AG04449 (cell line): ENCODE data around the gene RAD52.
A peak's percentile ranks its signal among the peaks of the same experiment; 100 is the strongest.

Source experiments
- CTCF ChIA-PET: fragments of 350-600 bp; formaldehyde crosslinking; extraction: SDS; loops from one replicate; lab custom pipeline; 2021; ENCODE audit warnings: antibody characterized with exemption; lab: Yijun Ruan, JAX
- POLR2A ChIA-PET: fragments of 400-600, 350-600 bp; formaldehyde crosslinking; extraction: SDS; loops from one replicate; lab custom pipeline; 2020; ENCODE audit warnings: antibody characterized with exemption, inconsistent platforms; lab: Yijun Ruan, JAX
- DNase-seq: peaks from one replicate; pipeline ENCODE4 v3.0.0-alpha.2; 2010; ENCODE audit warnings: low read depth, low spot score
- H3K4me3 ChIP-seq: 2 replicates; pipeline ENCODE4 v1.5.1; 2011; ENCODE audit warnings: low read depth, mild to moderate bottlenecking, control low read depth, low read length
- CTCF ChIP-seq: IDR thresholded peaks from one replicate; pipeline ENCODE4 v1.5.1; 2011; ENCODE audit warnings: mild to moderate bottlenecking, moderate library complexity, low read length, control low read depth, inconsistent platforms; ENCODE audit not compliant: insufficient read depth; ENCODE audit errors: missing control alignments

The RAD52 gene

GRCh38 chr12:991350-992333 lies 42.1 kb upstream of the RAD52 start:
- ChIA-PET POLR2A (interaction anchor here (0.7 to 1.4 kb wide), 2 partner anchors 22 to 28 kb away, joined by 3 read pairs; no protein-coding TSS in a partner anchor), CTCF (interaction anchor here (0.7 to 2.8 kb wide), 7 partner anchors 10 to 175 kb away, joined by 3 to 10 read pairs (median 3); partner anchors contain the start of gene RAD52)
- DNase-seq = no peak
- no peak for TF ChIP-seq CTCF
- H3K4me3 ChIP-seq = peak overlapping the region; percentile 83

- peak; percentile 12 for TF ChIP-seq CTCF
- peak within 1 kb of the TSS; percentile 83 for H3K4me3 ChIP-seq
- ChIA-PET CTCF (interaction anchor here (0.8 to 2.8 kb wide), 7 partner anchors 9 to 175 kb away, joined by 3 to 10 read pairs (median 3); partner anchors contain the start of gene RAD52), POLR2A (interaction anchor here (0.6 to 1.4 kb wide), 5 partner anchors 23 to 602 kb away, joined by 3 to 5 read pairs (median 4); partner anchors contain the start of gene RAD52)
- DNase-seq = peak; percentile 41
Observed at GRCh38 chr12:990661-991349, 41.3 kb upstream of the RAD52 start, which contains the start of gene ERC1. ERC1 (plus strand) TSS chr12:991223; CDS start chr12:1027904, 36,681 bp downstream.

GRCh38 chr12:989751-990660 lies 40.5 kb upstream of the RAD52 start:
- H3K4me3 ChIP-seq = peak overlapping the region; percentile 83
- CTCF ChIA-PET = interaction anchor here (0.8 to 2.8 kb wide), 7 partner anchors 8 to 174 kb away, joined by 3 to 10 read pairs (median 3); partner anchors contain the start of gene RAD52
- TF ChIP-seq CTCF = peak; percentile 17
- DNase-seq = peak; percentile 37
- POLR2A ChIA-PET = interaction anchor here (0.6 to 1.4 kb wide), 6 partner anchors 11 to 602 kb away, joined by 3 to 5 read pairs (median 4); partner anchors contain the start of gene RAD52

GRCh38 chr12:989051-989450 lies 39.6 kb upstream of the RAD52 start:
- peak overlapping the region; percentile 83; the same call in 1 of the 2 replicates for H3K4me3 ChIP-seq
- ChIA-PET CTCF (interaction anchor here (1.0 to 1.5 kb wide), 2 partner anchors 22 to 40 kb away, joined by 3 to 4 read pairs; partner anchors contain the start of gene RAD52), POLR2A (no interaction called here)
- no peak for DNase-seq
- no peak for TF ChIP-seq CTCF

GRCh38 chr12:988646-989045 lies 39.2 kb upstream of the RAD52 start:
- no peak overlapping the region for H3K4me3 ChIP-seq
- POLR2A ChIA-PET = no interaction called here
- TF ChIP-seq CTCF = no peak
- DNase-seq = no peak
- CTCF ChIA-PET = interaction anchor here (1.0 to 1.5 kb wide), 2 partner anchors 21 to 39 kb away, joined by 3 to 4 read pairs; partner anchors contain the start of gene RAD52
